HG02943 (cell line): Measurements from ENCODE around the gene PDSS2.

Experiments
- ATAC-seq: cut with Tn5 transposase; IDR thresholded peaks from one replicate; pipeline ENCODE4 v1.9.1; 2021; ENCODE audit warnings: mild to moderate bottlenecking, low read depth, moderate library complexity; ENCODE audit not compliant: unreplicated experiment

PDSS2 gene

GRCh38 chr6:107419733-107420132, 39.6 kb downstream of the PDSS2 start:
- no peak for ATAC-seq

- no peak for ATAC-seq
Measured at GRCh38 chr6:107418118-107418517, 41.2 kb downstream of the PDSS2 start.

- no peak for ATAC-seq
Measured at GRCh38 chr6:107416145-107416544, 43.2 kb downstream of the PDSS2 start.

GRCh38 chr6:107413966-107414645, 45.3 kb downstream of the PDSS2 start:
- ATAC-seq = no peak

- ATAC-seq = no peak
Measured at GRCh38 chr6:107411161-107411560, 48.2 kb downstream of the PDSS2 start.

- no peak for ATAC-seq
Measured at GRCh38 chr6:107409942-107410341, 49.4 kb downstream of the PDSS2 start.

GRCh38 chr6:107408714-107409113, 50.6 kb downstream of the PDSS2 start:
- no peak for ATAC-seq

GRCh38 chr6:107405002-107405401, 54.4 kb downstream of the PDSS2 start:
- no peak for ATAC-seq

- no peak for ATAC-seq
Measured at GRCh38 chr6:107402533-107402932, 56.8 kb downstream of the PDSS2 start.

- no peak for ATAC-seq
Measured at GRCh38 chr6:107401573-107401972, 57.8 kb downstream of the PDSS2 start.

GRCh38 chr6:107400616-107401147, 58.7 kb downstream of the PDSS2 start:
- no peak for ATAC-seq

GRCh38 chr6:107399935-107400334, 59.4 kb downstream of the PDSS2 start:
- ATAC-seq = no peak

- no peak for ATAC-seq
Measured at GRCh38 chr6:107398001-107398400, 61.4 kb downstream of the PDSS2 start.

- no peak for ATAC-seq
Measured at GRCh38 chr6:107396211-107396610, 63.2 kb downstream of the PDSS2 start.

GRCh38 chr6:107392069-107392468, 67.3 kb downstream of the PDSS2 start:
- no peak for ATAC-seq

GRCh38 chr6:107390685-107391435, 68.5 kb downstream of the PDSS2 start:
- no peak for ATAC-seq

- ATAC-seq = no peak
Measured at GRCh38 chr6:107390056-107390455, 69.3 kb downstream of the PDSS2 start.

- no peak for ATAC-seq
Measured at GRCh38 chr6:107386904-107387303, 72.5 kb downstream of the PDSS2 start.

GRCh38 chr6:107386340-107386739, 73.0 kb downstream of the PDSS2 start:
- ATAC-seq = no peak

- no peak for ATAC-seq
Measured at GRCh38 chr6:107383705-107384104, 75.7 kb downstream of the PDSS2 start.

- ATAC-seq = no peak
Measured at GRCh38 chr6:107374264-107374663, 85.1 kb downstream of the PDSS2 start.

- no peak for ATAC-seq
Measured at GRCh38 chr6:107369493-107369892, 89.9 kb downstream of the PDSS2 start.
